Uterus (tissue), 4 donors: ENCODE measurements around the gene TGIF2. TPM values are rescaled to one million over a fixed set of nuclear protein-coding genes. Genes with fewer than 3 reads are reported as not detected.

Source experiments
- DNase-seq, 2 donors: peaks; one replicate each; pipeline ENCODE4 v3.0.0-alpha.2; 2019 to 2020
- H3K27ac ChIP-seq, 2 donors: fragments of 200-600 bp; sonication (generic); 1 replicate in 1 of 2; 2 replicates in 1 of 2; pipeline ENCODE4 v1.5.1; 2016 to 2018
- H3K27me3 ChIP-seq, 2 donors: fragments of 200-600 bp; sonication (generic); one replicate each; pipeline ENCODE4 v1.5.1; 2018 to 2019; ENCODE audit warnings: control low read depth in 1 of 2
- H3K36me3 ChIP-seq, 2 donors: fragments of 200-600 bp; sonication (generic); one replicate each; pipeline ENCODE4 v1.5.1; 2019; ENCODE audit warnings: control low read depth in 1 of 2
- H3K4me1 ChIP-seq, 2 donors: fragments of 200-600 bp; sonication (generic); one replicate each; pipeline ENCODE4 v1.5.1; 2018 to 2019; ENCODE audit warnings: control low read depth in 1 of 2
- H3K4me3 ChIP-seq, 2 donors: fragments of 200-600 bp; sonication (generic); 1 replicate in 1 of 2; 2 replicates in 1 of 2; pipeline ENCODE4 v1.5.1; 2018 to 2019; ENCODE audit warnings: mild to moderate bottlenecking in 1 of 2
- H3K9me3 ChIP-seq, 2 donors: fragments of 200-600 bp; sonication (generic); one replicate each; pipeline ENCODE4 v1.5.1; 2019; ENCODE audit warnings: control low read depth in 1 of 2
- POLR2A ChIP-seq, 2 donors: fragments of 450-650 bp; IDR thresholded peaks; one replicate each; pipeline ENCODE4 v1.6.1; 2016; ENCODE audit warnings: antibody characterized with exemption in 2 of 2, mild to moderate bottlenecking in 1 of 2, moderate library complexity in 1 of 2
- intact Hi-C: fragments of 100-400 bp; cut with DNase I; formaldehyde crosslinking; loops from one replicate; pipeline ENCODE4 v1.15.1; 2023; ENCODE audit warnings: low total_unique reads
- total RNA-seq, 4 donors: library from RNA; depleted of rRNA in 3 of 4; stranded (reverse); fragments of >200 nt in 3 of 4; gene quantifications; one replicate each; pipeline versions ENCODE4 v1.1.0 to v1.2.4, GENCODE V29; 2014 to 2023
- TF ChIP-seq, protein P1 (sequence below), 4 experiments: fragments of 200-600 bp in 2 of 4; fragments of 450-650 bp in 2 of 4; sonication (generic) in 2 of 4; IDR thresholded peaks; one replicate each; pipeline ENCODE4 v1.5.1; 2016 to 2019; ENCODE audit warnings: antibody characterized with exemption in 4 of 4, mild to moderate bottlenecking in 2 of 4, moderate library complexity in 1 of 4
- donor health status: DM: yes; HTN: yes; CAD: no.

The TGIF2 gene
- total RNA-seq, 4 donors from 2014 or later = 3.3 to 35.7 (median 17.7) TPM

DNA sequence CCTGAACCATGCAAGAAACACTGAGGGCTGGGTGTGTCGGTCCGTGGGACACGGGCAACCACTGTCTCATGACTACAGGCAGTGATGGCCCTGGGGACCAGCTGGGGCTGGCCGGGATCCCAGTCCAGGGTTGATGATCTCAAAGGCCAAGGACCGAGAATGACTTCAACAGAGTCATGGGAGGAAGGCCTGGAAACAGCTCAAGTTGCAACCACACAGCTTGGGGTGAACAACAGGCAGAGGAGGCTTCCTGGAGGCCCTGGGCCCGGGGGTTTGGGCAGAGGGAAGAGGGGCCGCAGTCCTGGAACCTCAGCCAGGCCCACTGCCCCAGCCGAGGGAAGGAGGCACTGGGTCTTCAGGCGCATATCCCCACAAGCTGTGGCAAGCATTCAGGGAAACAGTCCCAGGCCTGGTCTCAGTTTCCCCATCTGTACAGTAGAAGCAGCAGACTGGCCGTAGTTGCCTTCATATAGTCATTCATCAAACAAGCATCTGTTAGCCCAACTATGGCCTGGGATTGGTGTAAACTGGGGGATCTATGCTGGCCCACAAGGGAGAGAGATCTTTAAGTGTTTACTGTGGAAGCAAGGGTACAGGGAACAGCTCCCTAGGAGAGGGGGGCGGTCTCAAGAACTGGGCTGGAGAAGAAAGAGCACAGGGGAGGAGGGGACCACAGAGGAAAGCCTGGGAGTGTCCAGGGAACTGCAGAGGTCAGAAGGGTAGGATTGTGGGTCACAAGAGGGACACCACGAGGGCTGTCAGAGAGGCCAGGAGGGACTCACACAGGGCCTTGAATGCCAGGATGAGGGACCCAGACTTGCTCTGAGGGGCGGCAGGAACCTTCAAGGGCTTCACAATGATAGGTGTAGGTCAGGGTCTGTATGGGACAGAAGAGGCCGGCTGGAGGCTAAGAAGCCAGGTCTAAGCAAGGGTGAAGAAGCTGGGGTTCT is 29.9 kb upstream of the TGIF2 start:
- no peaks in the 10 kb centered on the region for H3K9me3 ChIP-seq
- intact Hi-C loops = no loop called here
- H3K4me3 ChIP-seq = peak overlapping the region; percentile 78 to 95
- DNase-seq = peak; percentile 80 to 81
- no peaks in the 10 kb centered on the region for H3K36me3 ChIP-seq
- H3K4me1 ChIP-seq = peaks cover 2 to 25% of the 10 kb centered on the region in 2 donors
- H3K27ac ChIP-seq = peak overlapping the region; percentile 97 to 98
- TF ChIP-seq POLR2A (IDR thresholded peaks at IDR 0.05) = peak in 1 of 2 donors; percentile 16
- TF ChIP-seq, protein P1, sequence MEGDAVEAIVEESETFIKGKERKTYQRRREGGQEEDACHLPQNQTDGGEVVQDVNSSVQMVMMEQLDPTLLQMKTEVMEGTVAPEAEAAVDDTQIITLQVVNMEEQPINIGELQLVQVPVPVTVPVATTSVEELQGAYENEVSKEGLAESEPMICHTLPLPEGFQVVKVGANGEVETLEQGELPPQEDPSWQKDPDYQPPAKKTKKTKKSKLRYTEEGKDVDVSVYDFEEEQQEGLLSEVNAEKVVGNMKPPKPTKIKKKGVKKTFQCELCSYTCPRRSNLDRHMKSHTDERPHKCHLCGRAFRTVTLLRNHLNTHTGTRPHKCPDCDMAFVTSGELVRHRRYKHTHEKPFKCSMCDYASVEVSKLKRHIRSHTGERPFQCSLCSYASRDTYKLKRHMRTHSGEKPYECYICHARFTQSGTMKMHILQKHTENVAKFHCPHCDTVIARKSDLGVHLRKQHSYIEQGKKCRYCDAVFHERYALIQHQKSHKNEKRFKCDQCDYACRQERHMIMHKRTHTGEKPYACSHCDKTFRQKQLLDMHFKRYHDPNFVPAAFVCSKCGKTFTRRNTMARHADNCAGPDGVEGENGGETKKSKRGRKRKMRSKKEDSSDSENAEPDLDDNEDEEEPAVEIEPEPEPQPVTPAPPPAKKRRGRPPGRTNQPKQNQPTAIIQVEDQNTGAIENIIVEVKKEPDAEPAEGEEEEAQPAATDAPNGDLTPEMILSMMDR (IDR thresholded peaks at IDR 0.05) = no peak
- no peaks in the 10 kb centered on the region for H3K27me3 ChIP-seq

DNA sequence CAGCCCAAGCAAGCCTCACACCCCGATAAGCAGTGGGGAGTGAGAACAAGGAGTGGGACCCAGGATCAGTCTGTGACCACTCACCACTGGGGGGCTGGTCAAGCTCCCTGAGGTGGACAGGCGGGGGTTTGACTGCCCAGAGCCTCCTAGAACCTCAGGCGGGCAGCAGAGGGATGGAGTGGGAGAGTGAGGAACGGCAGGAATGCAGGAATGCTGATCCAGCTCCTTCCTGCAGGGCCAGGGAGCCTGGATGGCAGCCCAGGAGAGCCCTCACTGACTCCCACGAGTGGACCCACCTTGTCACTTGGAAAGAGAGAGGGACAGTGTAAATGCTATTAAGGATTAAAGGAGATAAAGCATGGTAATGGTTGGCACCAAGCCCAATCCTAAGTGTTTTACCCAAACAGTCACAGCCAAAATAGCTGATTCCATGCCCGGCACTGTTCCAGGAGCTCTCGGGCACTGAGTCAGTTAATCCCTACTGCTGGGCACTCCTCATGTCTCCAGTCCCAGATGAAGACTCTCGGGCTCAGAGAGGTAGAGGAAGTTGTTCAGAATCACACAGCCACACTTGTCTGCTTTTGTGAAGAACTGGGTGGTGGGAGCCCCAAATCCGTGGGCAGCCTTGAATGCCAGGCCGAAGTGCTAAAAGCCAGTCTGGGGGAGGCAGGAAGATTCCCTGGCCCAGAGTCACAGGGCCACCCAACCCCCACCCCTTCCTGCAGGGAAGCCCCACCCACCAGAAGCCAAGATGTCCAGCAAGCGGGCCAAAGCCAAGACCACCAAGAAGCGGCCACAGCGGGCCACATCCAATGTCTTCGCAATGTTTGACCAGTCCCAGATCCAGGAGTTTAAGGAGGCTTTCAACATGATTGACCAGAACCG is 29.0 kb upstream of the TGIF2 start:
- DNase-seq = peak; percentile 58 to 65
- Histone ChIP-seq H3K9me3 (no peaks in the 10 kb centered on the region), H3K4me1 (peaks cover 2 to 25% of the 10 kb centered on the region in 2 donors), H3K27ac (peak overlapping the region; percentile 97 to 98), H3K27me3 (no peaks in the 10 kb centered on the region), H3K36me3 (no peaks in the 10 kb centered on the region), H3K4me3 (peak overlapping the region; percentile 78 to 95)
- intact Hi-C loops = no loop called here
- TF ChIP-seq, protein P1 (IDR thresholded peaks at IDR 0.05) = no peak
- no peak for TF ChIP-seq POLR2A (IDR thresholded peaks at IDR 0.05)

DNA sequence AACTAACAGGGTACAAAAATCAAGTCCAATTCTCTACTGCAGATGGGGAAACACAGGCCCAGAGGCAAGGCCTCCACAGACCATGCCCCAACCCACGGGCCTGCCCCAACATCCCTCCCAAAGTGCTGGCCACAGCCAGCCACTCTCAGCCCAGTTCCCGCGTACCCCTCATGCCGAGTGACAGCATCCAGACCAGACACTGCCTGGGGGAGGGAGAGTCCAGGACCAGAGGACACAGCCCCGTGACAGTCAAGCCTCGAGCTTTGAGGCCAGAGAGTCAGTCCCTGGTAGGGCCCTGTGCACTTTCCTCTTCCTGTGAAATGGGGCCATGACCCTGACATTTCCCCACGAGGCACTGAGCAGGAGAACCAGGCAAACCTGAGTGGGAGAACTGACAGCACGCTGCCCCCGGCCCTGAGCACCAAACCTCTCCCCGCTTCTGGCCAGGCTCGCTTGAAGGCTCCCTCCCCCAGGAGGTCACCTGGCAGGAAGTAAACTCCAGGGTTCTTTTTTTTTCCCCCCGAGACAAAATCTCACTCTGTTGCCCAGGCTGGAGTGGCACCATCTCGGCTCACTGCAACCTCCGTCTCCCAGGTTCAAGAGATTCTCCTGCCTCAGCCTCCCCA is 27.2 kb upstream of the TGIF2 start:
- peak overlapping the region; percentile 97 to 98 for H3K27ac ChIP-seq
- no peaks in the 10 kb centered on the region for H3K9me3 ChIP-seq
- no peaks in the 10 kb centered on the region for H3K36me3 ChIP-seq
- no peak overlapping the region for H3K4me3 ChIP-seq
- TF ChIP-seq, protein P1 (IDR thresholded peaks at IDR 0.05) = no peak
- no peak for TF ChIP-seq POLR2A (IDR thresholded peaks at IDR 0.05)
- no peaks in the 10 kb centered on the region for H3K27me3 ChIP-seq
- no peak for DNase-seq
- H3K4me1 ChIP-seq = peaks cover 2 to 25% of the 10 kb centered on the region in 2 donors
- intact Hi-C loops = no loop called here

DNA sequence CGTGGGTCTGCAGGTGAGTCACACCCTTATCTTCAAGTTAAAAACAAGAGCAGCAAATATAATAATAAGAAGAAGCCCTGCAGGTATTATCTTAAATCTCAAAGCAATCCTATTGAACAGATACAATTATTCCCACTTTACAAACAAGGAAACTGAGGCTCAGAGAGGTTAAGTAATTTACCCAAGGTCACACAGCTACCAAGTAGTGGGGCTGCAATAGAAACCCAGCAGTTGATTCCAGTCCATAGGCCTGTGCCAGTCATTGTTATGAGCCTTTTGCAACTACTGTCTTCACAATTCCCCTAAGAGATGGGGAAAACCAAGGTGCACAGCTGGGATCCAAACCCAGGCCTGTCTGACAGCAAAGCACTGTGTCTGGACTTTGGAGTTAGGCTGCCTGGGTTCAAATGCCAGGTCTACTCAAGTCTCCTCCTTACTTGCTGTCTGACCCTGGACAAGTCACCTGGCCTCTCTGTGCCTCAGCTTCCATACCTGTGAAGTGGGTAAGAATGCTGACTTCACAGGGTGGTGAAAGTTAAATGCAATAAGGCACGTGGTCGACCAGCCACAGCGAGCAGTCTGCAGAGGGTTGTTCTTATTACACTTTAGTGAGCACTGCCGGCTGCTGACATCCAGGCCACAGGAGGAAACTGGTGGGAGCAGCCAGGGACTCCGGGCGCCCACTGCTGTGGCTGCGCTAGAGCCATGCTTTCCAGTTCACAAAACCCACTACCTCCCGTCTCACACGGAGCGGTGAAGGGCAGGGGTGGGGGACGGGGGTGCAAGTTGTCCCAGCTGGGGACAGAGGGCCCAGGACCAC is 26.0 kb upstream of the TGIF2 start:
- Histone ChIP-seq H3K4me1 (peaks cover 2 to 25% of the 10 kb centered on the region in 2 donors), H3K27ac (peak overlapping the region in 1 of 2 donors; percentile 97), H3K27me3 (no peaks in the 10 kb centered on the region), H3K9me3 (no peaks in the 10 kb centered on the region), H3K36me3 (no peaks in the 10 kb centered on the region), H3K4me3 (no peak overlapping the region)
- no peak for TF ChIP-seq POLR2A (IDR thresholded peaks at IDR 0.05)
- TF ChIP-seq, protein P1 (IDR thresholded peaks at IDR 0.05) = no peak
- DNase-seq = no peak
- intact Hi-C loops = no loop called here
